GM23338 (cell line): ENCODE data around the gene NOSTRIN. TPM values are rescaled to one million over a fixed set of nuclear protein-coding genes. Genes with fewer than 3 reads are reported as not detected.

Source experiments
- ATAC-seq: fragments of 200-7000 bp; cut with Tn5 transposase; 3 replicates; pipeline ENCODE4 v1.9.1; 2020
- DNase-seq: peaks from one replicate; pipeline ENCODE4 v3.0.0-alpha.2; 2015; ENCODE audit warnings: low spot score
- H2AFZ ChIP-seq: fragments of 200-600 bp; sonication (generic); 2 replicates; pipeline ENCODE4 v1.8.0; 2016; ENCODE audit warnings: antibody characterized with exemption, mild to moderate bottlenecking, moderate library complexity
- H3F3A ChIP-seq: fragments of 200-600 bp; sonication (generic); replicated peaks from 2 replicates; pipeline ENCODE4 v1.8.0; 2017; ENCODE audit warnings: antibody characterized with exemption, mixed run types, low read depth
- H3K27ac ChIP-seq: fragments of 200-600 bp; sonication (generic); 2 replicates; pipeline ENCODE4 v1.6.1; 2016; ENCODE audit warnings: low read depth
- H3K27me3 ChIP-seq: fragments of 200-600 bp; sonication (generic); 2 replicates; pipeline ENCODE4 v1.8.0; 2016; ENCODE audit warnings: mild to moderate bottlenecking, mixed run types, moderate library complexity; ENCODE audit not compliant: insufficient read depth
- H3K36me3 ChIP-seq: fragments of 200-600 bp; sonication (generic); 2 replicates; pipeline ENCODE4 v1.8.0; 2016; ENCODE audit warnings: mild to moderate bottlenecking; ENCODE audit not compliant: insufficient read depth
- H3K4me1 ChIP-seq: fragments of 200-600 bp; sonication (generic); 2 replicates; pipeline ENCODE4 v1.8.0; 2016; ENCODE audit warnings: mild to moderate bottlenecking, moderate library complexity; ENCODE audit not compliant: insufficient read depth
- H3K4me2 ChIP-seq: fragments of 200-600 bp; sonication (generic); 2 replicates; pipeline ENCODE4 v1.7.1; 2017; ENCODE audit warnings: mixed run types
- H3K4me3 ChIP-seq: fragments of 200-600 bp; sonication (generic); 2 replicates; pipeline ENCODE4 v1.6.1; 2016; ENCODE audit warnings: mixed run types
- H3K79me2 ChIP-seq: fragments of 200-600 bp; sonication (generic); replicated peaks from 2 replicates; pipeline ENCODE4 v1.8.0; 2017; ENCODE audit warnings: mild to moderate bottlenecking; ENCODE audit not compliant: insufficient read depth
- H3K9me2 ChIP-seq: fragments of 200-600 bp; sonication (generic); 2 replicates; pipeline ENCODE4 v1.8.0; 2017; ENCODE audit not compliant: insufficient read depth
- H4K20me1 ChIP-seq: fragments of 200-600 bp; sonication (generic); replicated peaks from 2 replicates; pipeline ENCODE4 v1.8.0; 2017; ENCODE audit warnings: mild to moderate bottlenecking; ENCODE audit not compliant: insufficient read depth
- H3K27ac Mint-ChIP-seq: 2 replicates; pipeline ENCODE4 v1.8.0; 2020; ENCODE audit warnings: inconsistent platforms, mild to moderate bottlenecking, moderate library complexity, mixed read lengths
- H3K27me3 Mint-ChIP-seq: 3 replicates; pipeline ENCODE4 v1.8.0; 2022; ENCODE audit warnings: low read depth, mild to moderate bottlenecking, moderate library complexity, mixed read lengths, inconsistent platforms; ENCODE audit not compliant: insufficient read depth, poor library complexity
- H3K36me3 Mint-ChIP-seq: 3 replicates; pipeline ENCODE4 v1.8.0; 2021; ENCODE audit warnings: low read depth, mild to moderate bottlenecking, inconsistent platforms, moderate library complexity, mixed read lengths
- H3K4me1 Mint-ChIP-seq: 3 replicates; pipeline ENCODE4 v1.8.0; 2020; ENCODE audit warnings: mild to moderate bottlenecking, inconsistent platforms, mixed read lengths
- H3K4me3 Mint-ChIP-seq: 3 replicates; pipeline ENCODE4 v1.8.0; 2021; ENCODE audit warnings: moderate library complexity, mild to moderate bottlenecking, inconsistent platforms, mixed read lengths
- H3K9me3 Mint-ChIP-seq: 3 replicates; pipeline ENCODE4 v1.8.0; 2020; ENCODE audit warnings: moderate library complexity, mild to moderate bottlenecking, inconsistent platforms, mixed read lengths
- CREB1 ChIP-seq: fragments of 250-450 bp; sonication (Bioruptor Pico); IDR thresholded peaks from 2 replicates; pipeline ENCODE4 v1.5.0; 2020; ENCODE audit warnings: low read depth, mild to moderate bottlenecking, moderate library complexity
- EZH2phosphoT487 ChIP-seq: fragments of 200-600 bp; sonication (generic); IDR thresholded peaks from one replicate; pipeline ENCODE4 v1.8.1; 2018; ENCODE audit warnings: antibody characterized with exemption; ENCODE audit not compliant: unreplicated experiment
- NANOG ChIP-seq: IDR thresholded peaks from 2 replicates; pipeline ENCODE4 v1.6.1; 2016; ENCODE audit warnings: antibody characterized with exemption, borderline replicate concordance
- POLR2AphosphoS5 ChIP-seq: IDR thresholded peaks from 2 replicates; pipeline ENCODE4 v1.6.1; 2016; ENCODE audit warnings: antibody characterized with exemption, low read depth
- STAT1 ChIP-seq: IDR thresholded peaks from one replicate; pipeline ENCODE4 v1.6.1; 2016; ENCODE audit warnings: antibody characterized with exemption; ENCODE audit not compliant: unreplicated experiment
- ZNF114 ChIP-seq: fragments of 250-450 bp; sonication (Bioruptor Pico); IDR thresholded peaks from 2 replicates; pipeline ENCODE4 v1.5.0; 2020; ENCODE audit warnings: mild to moderate bottlenecking, moderate library complexity
- ZNF331 ChIP-seq: fragments of 250-450 bp; sonication (Bioruptor Pico); IDR thresholded peaks from 2 replicates; pipeline ENCODE4 v1.5.0; 2020; ENCODE audit warnings: low read depth, mild to moderate bottlenecking, moderate library complexity
- polyA plus RNA-seq: library from polyadenylated mRNA; unstranded; fragments of >200 nt; fragmentation: Nextera tagmentation; extraction: Ambion mirVana; gene quantifications from 2 replicates; pipeline ENCODE4 v1.2.1, GENCODE V29; 2016
- total RNA-seq: library from RNA; depleted of rRNA; stranded (reverse); fragments of >200 nt; shearing (Covaris generic); gene quantifications from 2 replicates; pipeline ENCODE4 v1.2.3, GENCODE V29; 2014
- TF ChIP-seq, protein P1 (sequence below): IDR thresholded peaks from one replicate; pipeline ENCODE4 v1.6.1; 2018; ENCODE audit warnings: antibody characterized with exemption; ENCODE audit not compliant: unreplicated experiment
- TF ChIP-seq, protein P2 (sequence below), 2 experiments: fragments of 200-600 bp in 1 of 2; sonication (generic) in 1 of 2; conservative IDR thresholded peaks; 2 replicates each; pipeline versions ENCODE4 v1.5.1 to v1.6.1; 2016 to 2017; ENCODE audit warnings: antibody characterized with exemption in 2 of 2, low read depth in 2 of 2, mild to moderate bottlenecking in 2 of 2, moderate library complexity in 1 of 2
- TF ChIP-seq, protein P3 (sequence below): IDR thresholded peaks from 2 replicates; pipeline ENCODE4 v1.6.1; 2016; ENCODE audit warnings: antibody characterized with exemption

NOSTRIN gene
- total and polyA plus RNA-seq, 2 experiments from 2014 or later, result 1.8 TPM; not detected in 1

DNA sequence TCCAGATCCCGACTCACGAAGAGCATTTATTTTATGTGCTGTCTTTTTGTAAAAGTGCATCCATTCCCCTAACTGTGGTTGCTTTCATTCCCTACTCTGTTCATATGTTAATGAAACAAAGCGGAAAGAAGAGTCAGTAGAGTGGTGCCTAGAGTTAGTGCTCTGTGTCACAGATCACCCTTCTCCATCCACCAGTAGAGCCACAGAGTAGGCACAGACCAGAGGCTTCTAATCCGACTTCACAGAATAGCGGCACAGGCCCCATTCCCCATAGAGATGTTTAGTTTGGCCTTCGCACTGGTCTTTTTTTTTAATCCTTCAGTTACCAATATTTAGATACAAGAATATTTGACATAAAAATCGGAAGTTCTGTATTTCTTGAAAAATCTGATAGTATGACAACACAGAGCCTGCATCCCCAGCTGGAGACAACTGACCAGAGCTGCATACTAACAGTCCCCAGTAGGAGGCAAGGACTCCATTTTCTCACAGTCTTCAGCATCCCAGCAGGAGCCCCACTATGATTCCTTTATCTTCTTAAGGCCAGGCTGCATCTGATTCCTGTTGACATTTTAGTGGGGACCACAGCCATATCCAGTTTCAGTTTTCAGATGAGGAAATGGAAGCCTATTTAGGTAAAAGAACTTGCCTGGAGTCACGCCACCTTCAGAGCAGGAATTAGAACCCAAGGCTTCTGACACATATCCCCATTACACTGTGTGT lies 105.7 kb downstream of the NOSTRIN start (continued):
- no peak for TF ChIP-seq ZNF114 (CRISPR knock-in tag)
- TF ChIP-seq STAT1, result no peak
- TF ChIP-seq EZH2phosphoT487, result no peak
- TF ChIP-seq, protein P1, sequence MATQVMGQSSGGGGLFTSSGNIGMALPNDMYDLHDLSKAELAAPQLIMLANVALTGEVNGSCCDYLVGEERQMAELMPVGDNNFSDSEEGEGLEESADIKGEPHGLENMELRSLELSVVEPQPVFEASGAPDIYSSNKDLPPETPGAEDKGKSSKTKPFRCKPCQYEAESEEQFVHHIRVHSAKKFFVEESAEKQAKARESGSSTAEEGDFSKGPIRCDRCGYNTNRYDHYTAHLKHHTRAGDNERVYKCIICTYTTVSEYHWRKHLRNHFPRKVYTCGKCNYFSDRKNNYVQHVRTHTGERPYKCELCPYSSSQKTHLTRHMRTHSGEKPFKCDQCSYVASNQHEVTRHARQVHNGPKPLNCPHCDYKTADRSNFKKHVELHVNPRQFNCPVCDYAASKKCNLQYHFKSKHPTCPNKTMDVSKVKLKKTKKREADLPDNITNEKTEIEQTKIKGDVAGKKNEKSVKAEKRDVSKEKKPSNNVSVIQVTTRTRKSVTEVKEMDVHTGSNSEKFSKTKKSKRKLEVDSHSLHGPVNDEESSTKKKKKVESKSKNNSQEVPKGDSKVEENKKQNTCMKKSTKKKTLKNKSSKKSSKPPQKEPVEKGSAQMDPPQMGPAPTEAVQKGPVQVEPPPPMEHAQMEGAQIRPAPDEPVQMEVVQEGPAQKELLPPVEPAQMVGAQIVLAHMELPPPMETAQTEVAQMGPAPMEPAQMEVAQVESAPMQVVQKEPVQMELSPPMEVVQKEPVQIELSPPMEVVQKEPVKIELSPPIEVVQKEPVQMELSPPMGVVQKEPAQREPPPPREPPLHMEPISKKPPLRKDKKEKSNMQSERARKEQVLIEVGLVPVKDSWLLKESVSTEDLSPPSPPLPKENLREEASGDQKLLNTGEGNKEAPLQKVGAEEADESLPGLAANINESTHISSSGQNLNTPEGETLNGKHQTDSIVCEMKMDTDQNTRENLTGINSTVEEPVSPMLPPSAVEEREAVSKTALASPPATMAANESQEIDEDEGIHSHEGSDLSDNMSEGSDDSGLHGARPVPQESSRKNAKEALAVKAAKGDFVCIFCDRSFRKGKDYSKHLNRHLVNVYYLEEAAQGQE, result no peak

DNA sequence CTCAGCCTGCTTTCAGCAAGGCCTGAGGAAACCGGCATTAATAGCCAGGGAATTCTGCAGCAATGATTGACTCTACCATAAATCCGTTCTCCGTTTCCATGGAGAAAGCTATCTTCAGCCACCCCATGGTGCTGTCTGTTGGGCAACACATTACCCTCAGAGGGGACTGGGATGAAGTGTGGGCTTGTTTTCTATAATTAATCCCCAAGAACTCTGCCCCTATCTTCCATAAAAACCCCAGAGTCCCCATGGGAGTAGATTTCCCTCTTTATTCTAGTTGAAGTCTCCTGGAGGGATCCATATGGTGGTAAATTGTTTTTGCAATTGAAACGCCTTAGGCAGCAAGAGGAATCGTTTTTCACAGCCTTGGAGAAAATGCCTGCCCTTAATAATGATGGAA lies 107.9 kb downstream of the NOSTRIN start:
- Histone ChIP-seq H3K27me3 (peaks cover 8% of the 10 kb centered on the region; the same call in 1 of the 2 replicates), H3K36me3 (0 out of 2 replicates have a peak, but pooled peaks cover under 1% of the 10 kb centered on the region), H3K9me2 (0 out of 2 replicates have a peak, but pooled peaks cover 4% of the 10 kb centered on the region), H4K20me1 (no peaks in the 10 kb centered on the region), H3K79me2 (no peaks in the 10 kb centered on the region), H3F3A (0 out of 2 replicates have a peak, but pooled peaks cover 7% of the 10 kb centered on the region), H2AFZ (no peak overlapping the region; the same call in 1 of the 2 replicates), H3K4me1 (peaks cover 73% of the 10 kb centered on the region), H3K27ac (no peak overlapping the region), H3K4me3 (no peak overlapping the region), H3K4me2 (no peak overlapping the region)
- Mint-ChIP-seq H3K27me3 (peaks cover 23% of the 10 kb centered on the region), H3K4me3 (no peak overlapping the region), H3K27ac (no peak overlapping the region), H3K36me3 (peaks cover 3% of the 10 kb centered on the region; the same call in 1 of the 3 replicates), H3K9me3 (peaks cover under 1% of the 10 kb centered on the region; the same call in 1 of the 3 replicates), H3K4me1 (peaks cover 68% of the 10 kb centered on the region)
- ATAC-seq (no peak), DNase-seq (no peak)
- TF ChIP-seq, protein P2, sequence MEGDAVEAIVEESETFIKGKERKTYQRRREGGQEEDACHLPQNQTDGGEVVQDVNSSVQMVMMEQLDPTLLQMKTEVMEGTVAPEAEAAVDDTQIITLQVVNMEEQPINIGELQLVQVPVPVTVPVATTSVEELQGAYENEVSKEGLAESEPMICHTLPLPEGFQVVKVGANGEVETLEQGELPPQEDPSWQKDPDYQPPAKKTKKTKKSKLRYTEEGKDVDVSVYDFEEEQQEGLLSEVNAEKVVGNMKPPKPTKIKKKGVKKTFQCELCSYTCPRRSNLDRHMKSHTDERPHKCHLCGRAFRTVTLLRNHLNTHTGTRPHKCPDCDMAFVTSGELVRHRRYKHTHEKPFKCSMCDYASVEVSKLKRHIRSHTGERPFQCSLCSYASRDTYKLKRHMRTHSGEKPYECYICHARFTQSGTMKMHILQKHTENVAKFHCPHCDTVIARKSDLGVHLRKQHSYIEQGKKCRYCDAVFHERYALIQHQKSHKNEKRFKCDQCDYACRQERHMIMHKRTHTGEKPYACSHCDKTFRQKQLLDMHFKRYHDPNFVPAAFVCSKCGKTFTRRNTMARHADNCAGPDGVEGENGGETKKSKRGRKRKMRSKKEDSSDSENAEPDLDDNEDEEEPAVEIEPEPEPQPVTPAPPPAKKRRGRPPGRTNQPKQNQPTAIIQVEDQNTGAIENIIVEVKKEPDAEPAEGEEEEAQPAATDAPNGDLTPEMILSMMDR (conservative IDR thresholded peaks at IDR 0.05; ENCODE audit: low read depth in 2 of 2), result no peak
- TF ChIP-seq, protein P3, sequence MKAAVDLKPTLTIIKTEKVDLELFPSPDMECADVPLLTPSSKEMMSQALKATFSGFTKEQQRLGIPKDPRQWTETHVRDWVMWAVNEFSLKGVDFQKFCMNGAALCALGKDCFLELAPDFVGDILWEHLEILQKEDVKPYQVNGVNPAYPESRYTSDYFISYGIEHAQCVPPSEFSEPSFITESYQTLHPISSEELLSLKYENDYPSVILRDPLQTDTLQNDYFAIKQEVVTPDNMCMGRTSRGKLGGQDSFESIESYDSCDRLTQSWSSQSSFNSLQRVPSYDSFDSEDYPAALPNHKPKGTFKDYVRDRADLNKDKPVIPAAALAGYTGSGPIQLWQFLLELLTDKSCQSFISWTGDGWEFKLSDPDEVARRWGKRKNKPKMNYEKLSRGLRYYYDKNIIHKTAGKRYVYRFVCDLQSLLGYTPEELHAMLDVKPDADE, result no peak
- no peak for TF ChIP-seq ZNF331 (CRISPR knock-in tag)
- TF ChIP-seq, protein P1, result no peak
- no peak for TF ChIP-seq EZH2phosphoT487
- no peak for TF ChIP-seq CREB1 (CRISPR knock-in tag)
- no peak for TF ChIP-seq NANOG
- TF ChIP-seq POLR2AphosphoS5, result no peak
